ENCODE data around the gene KCNK3. TPM values are rescaled to one million over a fixed set of nuclear protein-coding genes. Genes with fewer than 3 reads are reported as not detected.
"Not testable (repeated sequence)": the region's sequence is repeated elsewhere in the genome, so short reads cannot be mapped to it uniquely, and the experiment has no call there.

The KCNK3 gene
- total RNA-seq, 1 donor from 2014 or later: not detected

- intact Hi-C loops (cut with micrococcal nuclease): not testable (repeated sequence)
Measured at GRCh38 chr2:26665296-26665695, 27.2 kb upstream of the KCNK3 start.

DNA sequence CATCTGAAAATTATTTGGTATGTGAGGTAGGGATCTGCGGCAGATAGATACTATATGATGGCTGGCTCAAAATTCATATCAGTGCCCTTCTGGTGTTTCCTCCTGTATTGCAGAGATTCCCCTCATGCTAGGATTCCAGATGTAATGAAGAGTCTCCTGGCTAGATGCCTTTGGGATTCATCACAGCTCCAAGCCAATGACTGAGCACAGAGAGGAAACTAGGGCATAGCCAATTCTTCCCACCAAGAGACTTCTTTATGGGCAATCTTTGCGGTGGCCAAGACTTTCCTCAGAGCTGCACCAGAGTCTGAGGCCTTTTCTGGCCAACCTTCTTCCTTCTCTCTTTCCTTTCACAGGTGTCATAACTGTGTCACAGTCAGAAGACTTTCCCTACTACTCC, 25.9 kb upstream of the KCNK3 start:
- intact Hi-C loops (cut with micrococcal nuclease): no loop called here

- intact Hi-C loops (cut with micrococcal nuclease): no loop called here
Measured at GRCh38 chr2:26668041-26668440, 24.5 kb upstream of the KCNK3 start.

DNA sequence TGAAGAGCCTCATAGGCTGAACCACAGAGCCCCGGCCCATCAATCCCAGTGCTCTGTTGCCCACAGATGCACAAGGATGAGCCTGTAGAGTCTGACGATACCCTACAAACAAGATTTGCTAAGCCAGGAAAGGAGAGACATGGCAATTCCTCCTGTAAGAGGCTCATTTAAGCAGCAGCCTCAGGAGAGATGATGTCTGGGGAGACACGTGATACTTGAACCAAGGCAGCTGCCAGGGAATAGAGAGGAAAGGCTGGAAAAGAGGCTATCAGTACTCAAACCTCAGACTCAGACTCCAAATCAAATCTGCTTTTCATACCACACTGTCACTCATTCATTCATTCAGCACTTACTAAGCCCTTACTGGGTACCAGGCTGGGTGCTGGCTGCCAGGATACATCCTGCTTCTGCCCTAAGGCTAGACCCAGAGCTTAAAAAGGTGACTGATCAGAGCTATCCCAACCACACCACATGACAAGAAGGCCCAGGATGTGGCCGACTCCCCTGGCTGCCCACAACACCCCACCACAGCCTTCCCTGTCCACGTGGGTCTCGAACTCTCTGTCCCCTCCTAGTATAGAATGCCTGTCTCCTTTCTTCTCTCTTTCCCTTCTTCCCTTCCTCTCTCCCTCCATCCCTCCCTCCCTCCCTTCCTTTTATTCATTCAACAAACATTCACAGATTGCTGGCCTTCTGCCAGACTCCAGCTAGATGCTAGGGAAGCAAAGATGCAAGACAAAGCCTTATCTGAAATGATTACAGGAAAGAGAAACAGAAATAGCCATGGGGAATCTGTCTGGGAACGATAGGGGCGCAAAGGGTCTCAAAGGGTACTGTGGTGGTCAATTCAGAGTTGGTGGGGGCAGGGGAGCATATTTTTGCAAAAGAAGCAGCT, 23.4 kb upstream of the KCNK3 start:
- intact Hi-C loops (cut with micrococcal nuclease): no loop called here

GRCh38 chr2:26670171-26670570, 22.4 kb upstream of the KCNK3 start:
- intact Hi-C loops (cut with micrococcal nuclease): no loop called here

GRCh38 chr2:26670931-26671460, 21.5 kb upstream of the KCNK3 start:
- intact Hi-C loops (cut with micrococcal nuclease): no loop called here

GRCh38 chr2:26671691-26672090, 20.8 kb upstream of the KCNK3 start:
- intact Hi-C loops (cut with micrococcal nuclease): no loop called here

- intact Hi-C loops (cut with micrococcal nuclease): no loop called here
Measured at GRCh38 chr2:26672112-26672817, 20.3 kb upstream of the KCNK3 start.

GRCh38 chr2:26672818-26673393, 19.6 kb upstream of the KCNK3 start:
- intact Hi-C loops (cut with micrococcal nuclease): no loop called here

DNA sequence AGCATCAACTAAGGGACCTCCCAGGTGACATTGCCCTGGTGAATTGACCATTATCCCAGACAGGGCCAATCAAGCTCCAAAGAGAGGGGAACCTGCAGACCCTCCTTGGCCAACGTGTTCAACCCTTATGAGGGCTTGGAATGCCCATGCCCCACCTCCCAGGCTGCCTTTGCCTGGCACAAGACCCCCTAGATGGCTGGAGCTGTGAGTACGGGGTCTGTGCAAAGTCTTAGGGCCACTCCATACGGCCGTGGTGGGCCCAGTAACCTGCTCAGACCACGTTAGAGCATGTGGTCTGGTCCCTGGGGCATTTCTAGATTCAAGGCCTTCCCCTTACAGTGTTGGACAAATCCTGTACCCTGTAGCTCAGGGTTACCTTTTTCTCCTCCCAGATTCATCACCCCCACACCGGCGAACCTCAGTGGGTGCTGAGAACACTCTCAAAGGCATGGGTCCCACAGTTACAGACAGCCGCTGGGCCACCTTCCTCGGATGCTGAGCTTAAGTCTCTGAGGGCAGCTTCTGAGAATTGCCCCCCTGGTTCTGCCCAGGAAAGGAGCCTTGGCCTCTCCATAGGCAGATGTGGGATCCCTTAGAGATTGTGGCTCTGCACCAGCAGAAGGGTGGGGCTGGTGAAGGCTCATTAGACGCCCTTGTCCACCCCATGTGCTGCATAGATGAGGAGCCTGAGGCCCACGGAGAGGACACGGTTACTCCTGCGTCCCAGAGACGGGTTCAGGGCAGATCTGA, 18.3 kb upstream of the KCNK3 start:
- intact Hi-C loops (cut with micrococcal nuclease): no loop called here

DNA sequence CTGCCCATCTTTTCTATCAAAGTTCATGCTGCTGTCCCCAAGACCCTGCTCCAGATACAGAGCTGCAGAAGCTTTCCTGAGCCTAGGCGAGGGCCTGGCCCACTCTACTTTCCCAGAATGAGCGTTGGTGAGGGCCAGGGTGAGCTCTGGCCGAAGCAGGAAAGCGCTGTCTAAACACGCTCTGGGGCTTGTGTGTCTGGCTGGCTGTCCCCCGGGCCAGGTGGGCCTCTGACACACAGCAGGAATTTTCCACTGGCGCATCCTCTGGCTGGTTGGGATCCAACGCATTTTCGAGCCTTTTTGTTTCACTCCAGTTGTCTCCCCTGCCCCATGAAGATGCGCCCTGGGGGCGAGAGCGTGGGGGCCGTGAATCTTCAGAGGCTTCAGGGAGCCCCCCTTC, 17.8 kb upstream of the KCNK3 start:
- intact Hi-C loops (cut with micrococcal nuclease): no loop called here

- intact Hi-C loops (cut with micrococcal nuclease): no loop called here
Measured at GRCh38 chr2:26675651-26676255, 16.8 kb upstream of the KCNK3 start.

GRCh38 chr2:26678035-26678434, 14.5 kb upstream of the KCNK3 start:
- intact Hi-C loops (cut with micrococcal nuclease): no loop called here

GRCh38 chr2:26679867-26680266, 12.7 kb upstream of the KCNK3 start:
- intact Hi-C loops (cut with micrococcal nuclease): no loop called here

DNA sequence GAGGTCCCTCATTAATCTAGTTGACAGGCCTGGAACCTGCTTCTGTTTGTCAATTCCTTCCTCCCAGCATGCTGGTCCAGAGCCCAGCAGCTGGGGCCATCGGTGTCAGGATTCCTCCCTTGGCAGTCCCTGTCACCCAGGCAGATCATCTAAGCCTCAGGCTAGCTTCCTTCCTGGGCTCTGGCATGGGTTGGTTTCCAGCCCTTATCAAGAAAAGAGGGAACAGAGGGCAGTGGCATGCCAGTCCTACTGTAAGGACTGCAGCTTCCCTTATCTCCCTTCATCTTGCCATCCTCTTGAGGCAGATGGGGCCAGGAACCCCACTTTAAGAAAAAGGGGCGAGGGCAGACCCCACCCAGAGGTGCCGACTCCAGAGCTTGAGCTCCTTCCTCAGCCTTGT, 10.9 kb upstream of the KCNK3 start:
- intact Hi-C loops (cut with micrococcal nuclease): no loop called here

GRCh38 chr2:26682155-26682554, 10.4 kb upstream of the KCNK3 start:
- intact Hi-C loops (cut with micrococcal nuclease): no loop called here

DNA sequence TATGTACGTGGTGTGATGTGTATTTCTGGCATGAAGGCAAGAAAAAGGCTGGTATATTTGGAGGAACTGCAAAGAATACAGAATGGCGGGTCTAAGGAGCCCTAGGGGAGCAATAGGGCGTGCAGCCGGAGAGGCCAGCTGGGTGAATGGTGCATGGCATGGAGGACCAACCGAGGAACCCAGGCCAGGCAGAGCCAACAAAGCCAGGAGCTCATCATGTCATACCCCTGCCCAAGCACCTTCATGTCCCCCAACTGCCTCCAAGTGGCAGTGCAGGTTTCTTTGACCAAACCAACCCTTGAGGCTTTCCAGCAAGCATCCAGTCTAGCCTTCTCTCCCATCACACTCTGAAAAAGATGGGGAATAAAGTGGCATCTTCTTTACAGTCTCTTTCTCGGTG, 8.9 kb upstream of the KCNK3 start:
- intact Hi-C loops (cut with micrococcal nuclease): no loop called here

- intact Hi-C loops (cut with micrococcal nuclease): no loop called here
Measured at GRCh38 chr2:26685341-26685740, 7.2 kb upstream of the KCNK3 start.

DNA sequence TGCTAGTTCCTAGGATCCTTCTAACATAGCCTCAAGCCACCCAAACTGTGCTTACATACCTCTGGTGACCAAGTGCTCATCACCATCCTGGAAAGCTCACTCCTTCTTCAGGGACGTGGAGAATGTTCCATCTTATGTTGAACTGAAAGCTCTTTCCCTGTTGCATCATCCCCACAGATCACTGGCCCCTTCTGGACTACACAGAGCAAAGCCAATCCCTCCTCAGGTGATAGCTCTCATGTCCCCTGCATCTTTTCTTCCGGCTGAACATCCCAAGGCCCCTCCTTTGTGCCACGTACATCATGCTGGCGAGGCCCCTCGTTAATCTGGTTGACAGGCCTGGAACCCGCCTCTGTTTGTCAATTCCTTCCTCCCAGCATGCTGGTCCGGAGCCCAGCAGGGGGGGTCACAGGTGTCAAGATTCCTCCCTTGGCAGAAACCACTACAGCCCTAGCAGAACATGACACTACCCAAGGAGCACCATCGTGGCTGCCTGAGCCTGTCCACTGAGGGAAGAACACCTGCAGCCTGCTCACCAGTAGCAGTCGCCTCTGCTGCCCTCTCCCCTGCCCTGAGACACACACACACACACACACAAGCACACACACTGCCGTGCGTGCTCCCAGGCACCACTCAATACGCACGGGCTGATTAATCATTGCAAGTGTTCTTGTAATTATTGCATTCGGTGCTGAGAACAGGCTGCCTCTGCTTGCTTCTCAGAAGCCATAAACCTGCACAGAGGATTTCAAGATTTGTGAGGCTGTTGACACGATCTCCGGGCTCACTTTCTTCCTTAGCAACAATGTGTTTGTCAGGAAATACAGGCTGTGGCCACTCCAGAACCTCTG, 6.3 kb upstream of the KCNK3 start:
- intact Hi-C loops (cut with micrococcal nuclease): no loop called here

- intact Hi-C loops (cut with micrococcal nuclease): no loop called here
Measured at GRCh38 chr2:26687328-26687727, 5.2 kb upstream of the KCNK3 start.

All from T-helper 1 cell treated with Interleukin-12 subunit alpha and Interleukin-12 subunit beta and Interleukin-4 antibody, amounts not matched to agents 30 ng/mL and 1 ng/mL, for 36 hours (primary cell).